GM18861 (cell line): ENCODE data around the gene FAM200C.

Experiments used
- ATAC-seq: cut with Tn5 transposase; IDR thresholded peaks from one replicate; pipeline ENCODE4 v1.9.1; 2021; ENCODE audit not compliant: unreplicated experiment

FAM200C gene

GRCh38 chr5:160419458-160420330 is 19.8 kb upstream of the FAM200C start:
- ATAC-seq = no peak

- ATAC-seq = peak; percentile 53
These were observed 19.0 kb upstream of the FAM200C start, which contains the start of gene SLU7 for GRCh38 chr5:160418561-160419457. Gene SLU7, minus strand, starts transcription at chr5:160419081. Its CDS starts 3,787 bp downstream, at chr5:160415294.

GRCh38 chr5:160398806-160399205 is 1.0 kb downstream of the FAM200C start:
- no peak for ATAC-seq

GRCh38 chr5:160397492-160397891 is 2.4 kb downstream of the FAM200C start:
- no peak for ATAC-seq

GRCh38 chr5:160395111-160395510 is 4.7 kb downstream of the FAM200C start:
- no peak for ATAC-seq

- ATAC-seq = no peak
These were observed 8.8 kb downstream of the FAM200C start for GRCh38 chr5:160390787-160391696.

- no peak for ATAC-seq
These were observed 12.4 kb downstream of the FAM200C start for GRCh38 chr5:160387445-160387844.

GRCh38 chr5:160385496-160385895 is 14.4 kb downstream of the FAM200C start:
- no peak for ATAC-seq

- ATAC-seq = no peak
These were observed 15.2 kb downstream of the FAM200C start for GRCh38 chr5:160384681-160385080.

GRCh38 chr5:160382346-160382745 is 17.5 kb downstream of the FAM200C start:
- ATAC-seq = no peak

- ATAC-seq = no peak
These were observed 19.8 kb downstream of the FAM200C start for GRCh38 chr5:160380041-160380440.

GRCh38 chr5:160379511-160379910 is 20.3 kb downstream of the FAM200C start:
- no peak for ATAC-seq

GRCh38 chr5:160378330-160378729 is 21.5 kb downstream of the FAM200C start:
- ATAC-seq = no peak

GRCh38 chr5:160377651-160378050 is 22.2 kb downstream of the FAM200C start:
- ATAC-seq = no peak

- ATAC-seq = no peak
These were observed 23.4 kb downstream of the FAM200C start for GRCh38 chr5:160376416-160376815.

- ATAC-seq = no peak
These were observed 24.2 kb downstream of the FAM200C start for GRCh38 chr5:160375701-160376100.

- no peak for ATAC-seq
These were observed 24.7 kb downstream of the FAM200C start for GRCh38 chr5:160375166-160375565.

- no peak for ATAC-seq
These were observed 28.6 kb downstream of the FAM200C start for GRCh38 chr5:160371294-160371693.

- no peak for ATAC-seq
These were observed 29.2 kb downstream of the FAM200C start for GRCh38 chr5:160370713-160371034.

GRCh38 chr5:160369990-160370712 is 29.7 kb downstream of the FAM200C start, which contains the start of gene C1QTNF2:
Gene C1QTNF2, minus strand, starts transcription at chr5:160370626. Its CDS starts 15,615 bp downstream, at chr5:160355011.
- ATAC-seq = no peak
